ENCODE data around the gene CCDC17.
A peak's percentile ranks its signal among the peaks of the same experiment; 100 is the strongest.

Gene CCDC17

DNA sequence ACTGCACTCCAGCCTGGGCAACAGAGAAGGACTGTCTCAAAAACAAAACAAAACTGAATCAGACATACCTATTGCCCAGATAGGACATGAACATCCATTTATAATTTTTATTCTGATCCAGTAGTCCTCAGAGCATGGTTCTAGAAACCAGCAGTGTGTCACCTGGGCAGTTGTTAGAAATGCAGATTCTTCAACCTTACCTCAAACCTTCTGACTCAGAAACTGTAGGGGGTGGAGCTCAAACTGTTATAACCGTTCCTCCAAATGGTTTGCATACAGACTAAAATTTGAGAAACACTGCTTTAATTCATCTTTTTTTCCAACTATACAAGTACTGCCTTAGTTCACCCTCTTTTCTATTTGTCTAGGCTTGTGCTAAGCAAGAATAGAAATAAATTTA, 34.0 kb downstream of the CCDC17 start:
- H3K9me3 ChIP-seq (ENCODE audit: insufficient read depth, low read length, severe bottlenecking), result no peaks in the 10 kb centered on the region
- H4K20me1 ChIP-seq (ENCODE audit: insufficient read depth, low read length), result peaks cover 94% of the 10 kb centered on the region
- H3K4me2 ChIP-seq (ENCODE audit: insufficient read depth, low read length), result 0 out of 2 replicates have a peak overlapping the region, but pooled peaks have one; percentile 21
- TF ChIP-seq, protein P1, sequence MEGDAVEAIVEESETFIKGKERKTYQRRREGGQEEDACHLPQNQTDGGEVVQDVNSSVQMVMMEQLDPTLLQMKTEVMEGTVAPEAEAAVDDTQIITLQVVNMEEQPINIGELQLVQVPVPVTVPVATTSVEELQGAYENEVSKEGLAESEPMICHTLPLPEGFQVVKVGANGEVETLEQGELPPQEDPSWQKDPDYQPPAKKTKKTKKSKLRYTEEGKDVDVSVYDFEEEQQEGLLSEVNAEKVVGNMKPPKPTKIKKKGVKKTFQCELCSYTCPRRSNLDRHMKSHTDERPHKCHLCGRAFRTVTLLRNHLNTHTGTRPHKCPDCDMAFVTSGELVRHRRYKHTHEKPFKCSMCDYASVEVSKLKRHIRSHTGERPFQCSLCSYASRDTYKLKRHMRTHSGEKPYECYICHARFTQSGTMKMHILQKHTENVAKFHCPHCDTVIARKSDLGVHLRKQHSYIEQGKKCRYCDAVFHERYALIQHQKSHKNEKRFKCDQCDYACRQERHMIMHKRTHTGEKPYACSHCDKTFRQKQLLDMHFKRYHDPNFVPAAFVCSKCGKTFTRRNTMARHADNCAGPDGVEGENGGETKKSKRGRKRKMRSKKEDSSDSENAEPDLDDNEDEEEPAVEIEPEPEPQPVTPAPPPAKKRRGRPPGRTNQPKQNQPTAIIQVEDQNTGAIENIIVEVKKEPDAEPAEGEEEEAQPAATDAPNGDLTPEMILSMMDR (IDR thresholded peaks at IDR 0.05; ENCODE audit: borderline replicate concordance, extremely low read depth, low read length, poor library complexity, severe bottlenecking), result no peak
- no peak for TF ChIP-seq EZH2 (IDR thresholded peaks at IDR 0.05; ENCODE audit: borderline replicate concordance, low read depth, low read length, severe bottlenecking)
- peaks cover 41% of the 10 kb centered on the region for H3K4me1 ChIP-seq (ENCODE audit: insufficient read depth, low read length)
- no peak for ATAC-seq (ENCODE audit: insufficient read depth, low read depth)
- no peaks in the 10 kb centered on the region for H3K27me3 ChIP-seq (ENCODE audit: insufficient read depth, low read length, poor library complexity)
- peaks cover 98% of the 10 kb centered on the region for H3K79me2 ChIP-seq (ENCODE audit: insufficient read depth, low read length)
- no peak for DNase-seq
- peaks cover 85% of the 10 kb centered on the region for H3K36me3 ChIP-seq (ENCODE audit: insufficient read depth, low read length)
- H3K9ac ChIP-seq (ENCODE audit: low read depth, low read length), result no peak overlapping the region
- H2AFZ ChIP-seq (ENCODE audit: low read depth, low read length), result no peak overlapping the region
- H3K27ac ChIP-seq (ENCODE audit: low read length), result no peak overlapping the region
- H3K4me3 ChIP-seq (ENCODE audit: low read depth in 1 of 2, low read length in 2 of 2), result no peak overlapping the region

GRCh38 chr1:45586769-45587168, 37.1 kb downstream of the CCDC17 start:
- H3K9ac ChIP-seq (ENCODE audit: low read depth, low read length), result peak overlapping the region; percentile 97
- H3K27ac ChIP-seq (ENCODE audit: low read length), result no peak overlapping the region
- TF ChIP-seq, protein P1 (IDR thresholded peaks at IDR 0.05; ENCODE audit: borderline replicate concordance, extremely low read depth, low read length, poor library complexity, severe bottlenecking), result no peak
- TF ChIP-seq EZH2 (IDR thresholded peaks at IDR 0.05; ENCODE audit: borderline replicate concordance, low read depth, low read length, severe bottlenecking), result no peak
- H3K4me3 ChIP-seq (ENCODE audit: low read depth in 1 of 2, low read length in 2 of 2), result peak overlapping the region in 1 of 2 experiments; percentile 65; a peak in 1 of 4 replicates
- peaks cover 82% of the 10 kb centered on the region for H3K79me2 ChIP-seq (ENCODE audit: insufficient read depth, low read length)
- peaks cover 57% of the 10 kb centered on the region for H3K36me3 ChIP-seq (ENCODE audit: insufficient read depth, low read length)
- DNase-seq (no peak), ATAC-seq (ENCODE audit: insufficient read depth, low read depth) (no peak)
- peaks cover 70% of the 10 kb centered on the region for H4K20me1 ChIP-seq (ENCODE audit: insufficient read depth, low read length)
- peaks cover 40% of the 10 kb centered on the region for H3K4me1 ChIP-seq (ENCODE audit: insufficient read depth, low read length)
- no peaks in the 10 kb centered on the region for H3K9me3 ChIP-seq (ENCODE audit: insufficient read depth, low read length, severe bottlenecking)
- H3K4me2 ChIP-seq (ENCODE audit: insufficient read depth, low read length), result peak overlapping the region; percentile 69
- H2AFZ ChIP-seq (ENCODE audit: low read depth, low read length), result no peak overlapping the region
- H3K27me3 ChIP-seq (ENCODE audit: insufficient read depth, low read length, poor library complexity), result no peaks in the 10 kb centered on the region

DNA sequence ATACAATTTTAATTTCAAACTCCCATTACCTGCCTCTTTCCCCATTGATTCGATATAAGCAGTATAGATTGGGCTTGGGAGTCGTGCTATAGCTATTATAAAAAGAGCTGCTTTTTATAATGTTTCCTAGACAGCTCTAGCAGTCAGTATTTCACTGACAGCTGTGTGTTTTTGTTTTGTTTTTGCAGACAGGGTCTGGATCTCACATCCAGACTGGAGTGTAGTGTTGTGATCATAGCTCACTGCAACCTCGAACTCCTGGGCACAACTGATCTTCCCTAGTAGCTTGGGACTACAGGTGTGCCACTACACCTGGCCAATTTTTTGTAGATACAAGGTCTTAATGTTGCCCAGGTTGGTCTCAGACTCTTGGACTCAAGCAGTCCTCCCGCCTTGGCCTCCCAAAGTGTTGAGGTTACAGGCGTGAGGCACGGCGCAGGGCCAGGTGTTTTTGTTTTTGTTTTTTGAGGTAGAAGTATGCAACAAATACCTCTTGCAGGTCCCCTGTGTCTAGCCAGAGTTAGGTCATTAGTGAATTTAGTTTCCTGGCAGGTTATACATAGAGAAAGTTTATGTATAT, 38.3 kb downstream of the CCDC17 start:
- Histone ChIP-seq H3K4me3 (ENCODE audit: low read depth in 1 of 2, low read length in 2 of 2) (peak overlapping the region; percentile 41 to 65), H3K36me3 (ENCODE audit: insufficient read depth, low read length) (peaks cover 46% of the 10 kb centered on the region), H3K27ac (ENCODE audit: low read length) (peak overlapping the region; percentile 97), H3K9me3 (ENCODE audit: insufficient read depth, low read length, severe bottlenecking) (no peaks in the 10 kb centered on the region), H2AFZ (ENCODE audit: low read depth, low read length) (no peak overlapping the region), H3K4me1 (ENCODE audit: insufficient read depth, low read length) (peaks cover 40% of the 10 kb centered on the region), H3K4me2 (ENCODE audit: insufficient read depth, low read length) (peak overlapping the region; percentile 69), H3K27me3 (ENCODE audit: insufficient read depth, low read length, poor library complexity) (no peaks in the 10 kb centered on the region), H3K9ac (ENCODE audit: low read depth, low read length) (peak overlapping the region; percentile 97), H4K20me1 (ENCODE audit: insufficient read depth, low read length) (peaks cover 59% of the 10 kb centered on the region), H3K79me2 (ENCODE audit: insufficient read depth, low read length) (peaks cover 71% of the 10 kb centered on the region)
- ATAC-seq (ENCODE audit: insufficient read depth, low read depth), result no peak
- TF ChIP-seq, protein P1 (IDR thresholded peaks at IDR 0.05; ENCODE audit: borderline replicate concordance, extremely low read depth, low read length, poor library complexity, severe bottlenecking), result no peak
- TF ChIP-seq EZH2 (IDR thresholded peaks at IDR 0.05; ENCODE audit: borderline replicate concordance, low read depth, low read length, severe bottlenecking), result no peak
- no peak for DNase-seq

All from DND-41 (cell line).